Neuron (in vitro differentiated cells): ENCODE measurements around the gene HMCN2.
"Not testable (repeated sequence)": the region's sequence is repeated elsewhere in the genome, so short reads cannot be mapped to it uniquely, and the experiment has no call there.

Experiments
- H2AFZ ChIP-seq: one replicate; pipeline ENCODE4 v1.6.1; 2013; ENCODE audit warnings: low read depth, mild to moderate bottlenecking, inconsistent platforms, low read length, moderate library complexity
- H3K27me3 ChIP-seq: one replicate; pipeline ENCODE4 v1.6.1; 2013; ENCODE audit warnings: low read length; ENCODE audit not compliant: insufficient read depth
- H3K36me3 ChIP-seq: one replicate; pipeline ENCODE4 v1.6.1; 2013; ENCODE audit warnings: low read length; ENCODE audit not compliant: insufficient read depth
- H3K4me1 ChIP-seq: one replicate; pipeline ENCODE4 v1.6.1; 2013; ENCODE audit warnings: low read length; ENCODE audit not compliant: insufficient read depth
- H3K4me3 ChIP-seq: 2 replicates; pipeline ENCODE4 v1.5.1; 2013; ENCODE audit warnings: mild to moderate bottlenecking, low read length, moderate library complexity
- H3K9me3 ChIP-seq: one replicate; pipeline ENCODE4 v1.6.1; 2013; ENCODE audit warnings: low read length

The HMCN2 gene

DNA sequence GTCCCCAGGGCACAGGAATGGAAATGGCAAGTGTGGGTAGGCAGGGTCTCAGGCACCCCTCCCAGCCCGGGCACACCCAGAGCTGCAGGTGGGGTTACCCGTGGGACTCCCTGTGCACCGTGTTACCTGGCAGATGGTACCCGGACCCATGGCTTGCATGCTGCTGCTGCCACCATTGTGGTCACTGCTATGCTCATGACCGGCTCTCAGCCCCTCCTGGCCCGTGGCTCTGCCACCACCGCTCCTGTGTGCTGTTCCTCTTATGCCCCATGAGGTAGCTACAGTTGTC, 21.7 kb upstream of the HMCN2 start:
- Histone ChIP-seq H2AFZ (no peak overlapping the region), H3K36me3 (no peaks in the 10 kb centered on the region), H3K4me3 (no peak overlapping the region), H3K27me3 (no peaks in the 10 kb centered on the region), H3K4me1 (peaks cover 20% of the 10 kb centered on the region), H3K9me3 (no peaks in the 10 kb centered on the region)

DNA sequence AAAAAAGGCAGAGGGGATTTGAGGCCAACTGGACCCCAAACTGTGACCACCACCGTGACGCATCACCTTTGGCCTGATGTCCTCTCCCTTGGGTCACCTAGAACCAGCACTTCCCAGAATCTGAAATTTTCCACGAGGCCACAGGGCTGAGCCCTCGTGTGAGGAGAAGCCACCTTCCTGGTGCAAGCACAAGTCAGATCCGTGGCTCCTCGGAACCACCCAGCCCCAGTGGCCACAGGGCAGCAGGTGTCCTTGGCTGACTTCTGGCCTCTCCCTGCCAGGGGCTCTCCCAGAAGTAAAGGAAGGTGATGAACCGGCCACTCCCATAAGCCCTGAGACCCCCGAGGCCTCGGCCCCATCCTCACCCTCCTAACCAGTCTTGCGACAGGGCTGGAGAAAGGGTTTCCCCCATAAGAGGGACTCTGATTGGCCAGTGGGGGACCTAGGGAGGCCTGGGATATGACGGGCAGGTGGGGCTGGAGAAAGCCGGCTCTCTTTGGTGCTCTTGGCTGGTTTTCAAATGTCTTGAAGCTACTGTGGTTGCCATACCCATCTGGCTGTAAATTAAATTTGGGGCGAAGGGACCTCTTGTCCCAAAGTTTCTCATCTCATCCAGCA, 20.9 kb upstream of the HMCN2 start:
- H3K27me3 ChIP-seq, result no peaks in the 10 kb centered on the region
- H3K4me3 ChIP-seq, result no peak overlapping the region
- peaks cover 15% of the 10 kb centered on the region for H3K4me1 ChIP-seq
- H2AFZ ChIP-seq, result no peak overlapping the region
- no peaks in the 10 kb centered on the region for H3K36me3 ChIP-seq
- no peaks in the 10 kb centered on the region for H3K9me3 ChIP-seq

DNA sequence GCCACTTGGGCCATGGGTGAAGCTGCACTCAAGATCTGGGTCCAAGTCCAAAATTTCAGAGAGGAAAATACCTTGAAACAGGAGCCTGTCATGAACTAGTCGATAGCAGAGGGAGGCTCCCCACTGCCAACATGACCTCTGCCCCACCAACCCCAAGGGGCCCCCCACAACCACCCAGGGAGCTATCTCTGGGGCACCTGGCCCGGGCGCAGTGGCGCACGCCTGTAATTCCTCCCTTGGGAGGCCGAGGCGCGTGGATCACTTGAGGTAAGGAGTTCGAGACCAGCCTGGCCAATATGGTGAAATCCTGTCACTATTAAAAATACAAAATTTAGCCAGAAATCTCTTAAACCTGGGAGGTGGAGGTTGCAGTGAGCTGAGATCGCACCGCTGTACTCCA, 20.1 kb upstream of the HMCN2 start:
- no peak overlapping the region for H3K4me3 ChIP-seq
- H3K4me1 ChIP-seq, result peaks cover 9% of the 10 kb centered on the region
- no peaks in the 10 kb centered on the region for H3K9me3 ChIP-seq
- H2AFZ ChIP-seq, result no peak overlapping the region
- H3K36me3 ChIP-seq, result no peaks in the 10 kb centered on the region
- peaks cover 2% of the 10 kb centered on the region for H3K27me3 ChIP-seq

DNA sequence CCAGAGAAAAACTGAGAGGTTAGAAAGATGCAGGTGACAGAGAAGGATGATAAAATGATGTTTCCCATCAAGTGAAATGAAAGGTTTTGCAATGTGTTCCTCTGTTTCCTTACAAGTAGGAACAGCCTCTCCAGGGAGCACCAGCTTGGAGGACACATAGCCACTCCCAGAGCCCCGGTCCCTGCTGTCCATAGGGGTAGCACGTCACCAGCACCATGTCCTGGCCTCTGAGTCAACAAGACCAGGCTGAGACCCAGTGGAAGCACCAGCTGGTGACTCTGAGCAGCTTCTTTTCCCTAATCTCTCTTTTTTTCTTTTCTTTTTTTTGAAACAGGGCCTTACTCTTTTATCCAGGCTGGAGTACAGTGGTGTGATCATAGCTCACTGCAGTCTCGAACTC, 19.4 kb upstream of the HMCN2 start:
- Histone ChIP-seq H3K27me3 (peaks cover 2% of the 10 kb centered on the region), H3K4me1 (peaks cover 5% of the 10 kb centered on the region), H2AFZ (no peak overlapping the region), H3K36me3 (no peaks in the 10 kb centered on the region), H3K9me3 (no peaks in the 10 kb centered on the region), H3K4me3 (no peak overlapping the region)

DNA sequence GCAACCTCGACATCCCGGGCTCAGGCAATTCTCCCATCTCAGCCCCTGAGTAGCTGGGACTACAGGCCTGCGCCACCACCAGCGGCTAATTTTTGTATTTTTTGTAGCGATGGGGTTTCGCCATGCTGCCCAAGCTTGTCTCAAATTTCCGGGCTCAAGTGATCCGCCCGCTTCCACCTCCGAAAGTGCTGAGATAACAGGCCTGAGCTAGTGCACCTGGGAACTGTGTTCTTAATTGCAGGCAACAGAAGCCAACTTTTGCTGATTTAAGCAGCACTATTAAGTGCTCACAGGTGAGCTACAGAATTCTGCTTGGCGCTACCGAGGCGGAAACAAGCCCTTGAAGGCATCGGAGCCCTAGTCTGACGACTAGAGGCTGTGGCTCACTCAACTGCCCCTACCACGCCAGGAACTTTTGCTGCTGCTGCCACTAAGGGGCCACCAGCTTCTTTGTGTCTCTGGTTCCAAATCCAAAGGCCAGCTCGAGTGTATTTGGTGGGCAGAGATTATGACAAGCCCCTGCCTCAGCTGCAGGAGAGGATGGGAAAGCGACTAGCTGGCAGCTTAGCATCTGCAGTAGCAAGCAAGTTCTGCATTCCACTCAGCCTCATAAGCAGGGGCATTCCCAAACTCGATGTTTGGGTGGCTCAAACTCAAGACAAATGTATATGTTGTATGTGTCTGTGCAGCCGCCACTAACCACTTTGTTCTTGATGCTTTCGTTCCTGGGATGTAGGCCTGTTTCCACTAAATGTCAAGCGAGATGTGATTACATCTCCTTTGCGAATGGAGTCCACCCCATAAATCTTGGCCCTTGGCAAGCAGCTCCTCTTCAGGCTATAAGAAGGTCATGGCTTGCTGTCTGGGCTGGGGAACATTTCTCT, 10.6 kb upstream of the HMCN2 start:
- Histone ChIP-seq H3K9me3 (no peaks in the 10 kb centered on the region), H3K27me3 (peaks cover under 1% of the 10 kb centered on the region), H2AFZ (no peak overlapping the region), H3K4me3 (no peak overlapping the region), H3K4me1 (no peaks in the 10 kb centered on the region), H3K36me3 (no peaks in the 10 kb centered on the region)

DNA sequence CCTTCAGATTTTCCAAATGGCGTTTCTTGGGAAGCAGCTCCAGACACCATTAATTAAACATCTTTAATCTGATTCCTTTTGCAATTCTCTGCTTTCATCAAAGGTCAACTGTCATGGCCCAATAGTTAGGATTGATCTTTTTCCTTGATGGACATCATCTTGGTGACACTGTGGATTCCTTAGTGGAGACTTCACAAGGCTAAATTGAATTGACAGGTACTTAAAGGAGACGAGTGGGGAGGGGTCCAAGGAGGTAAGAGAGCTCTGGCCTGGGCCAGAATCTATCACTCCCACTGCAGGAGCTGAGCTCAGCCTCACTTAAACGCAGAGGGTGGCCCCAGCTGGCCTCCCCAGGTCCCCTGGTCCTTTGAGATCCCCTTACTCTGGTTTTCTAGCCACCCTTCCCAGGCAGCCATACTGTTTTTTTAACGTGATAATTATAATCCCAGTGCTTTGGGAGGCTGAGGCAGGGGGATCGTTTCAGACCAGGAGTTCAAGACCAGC, 9.9 kb upstream of the HMCN2 start:
- no peaks in the 10 kb centered on the region for H3K4me1 ChIP-seq

DNA sequence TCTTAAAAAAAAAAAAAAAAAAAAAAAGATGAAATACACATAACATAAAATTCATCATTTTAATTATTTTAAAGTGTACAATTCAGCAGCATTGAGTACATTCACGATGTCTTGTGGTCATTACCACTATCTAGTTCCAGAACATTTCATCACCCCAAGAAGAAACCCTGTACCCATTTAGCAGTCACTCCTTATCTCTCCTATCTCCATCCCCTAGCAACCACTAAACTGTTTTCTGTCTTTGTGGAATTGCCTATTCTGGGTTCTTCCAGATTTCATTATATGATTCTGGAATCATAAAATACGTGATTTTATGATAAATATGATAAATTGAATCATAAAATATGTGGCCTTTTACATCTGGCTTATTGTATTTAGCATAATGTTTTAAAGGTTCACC, 8.9 kb upstream of the HMCN2 start:
- Histone ChIP-seq H3K4me1 (no peaks in the 10 kb centered on the region), H3K9me3 (no peaks in the 10 kb centered on the region), H3K27me3 (no peaks in the 10 kb centered on the region), H3K4me3 (no peak overlapping the region), H2AFZ (no peak overlapping the region), H3K36me3 (no peaks in the 10 kb centered on the region)

More for the DNA sequence above, 9.9 kb upstream of the HMCN2 start:
- Histone ChIP-seq H3K27me3 (no peaks in the 10 kb centered on the region), H3K36me3 (no peaks in the 10 kb centered on the region), H3K9me3 (no peaks in the 10 kb centered on the region), H3K4me3 (no peak overlapping the region), H2AFZ (no peak overlapping the region)

DNA sequence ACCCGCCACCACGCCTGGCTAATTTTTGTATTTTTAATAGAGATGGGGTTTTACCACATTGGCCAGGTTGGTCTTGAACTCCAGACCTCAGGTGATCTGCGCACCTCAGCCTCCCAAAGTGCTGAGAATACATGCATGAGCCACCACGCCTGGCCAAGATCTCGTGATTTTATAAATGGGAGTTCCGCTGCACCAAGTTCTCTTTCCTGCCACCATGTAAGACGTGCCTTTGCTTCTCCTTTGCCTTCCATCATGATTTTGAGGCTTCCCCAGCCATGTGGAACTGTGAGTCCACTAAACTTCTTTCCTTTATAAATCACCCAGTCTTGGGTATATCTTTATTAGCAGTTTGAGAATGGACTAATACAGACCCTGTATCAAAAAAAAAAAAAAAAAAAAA, 7.4 kb upstream of the HMCN2 start:
- H3K4me3 ChIP-seq, H3K4me1 ChIP-seq, H2AFZ ChIP-seq, H3K36me3 ChIP-seq, H3K9me3 ChIP-seq: not testable (repeated sequence)
- H3K27me3 ChIP-seq, result peaks cover 10% of the 10 kb centered on the region

DNA sequence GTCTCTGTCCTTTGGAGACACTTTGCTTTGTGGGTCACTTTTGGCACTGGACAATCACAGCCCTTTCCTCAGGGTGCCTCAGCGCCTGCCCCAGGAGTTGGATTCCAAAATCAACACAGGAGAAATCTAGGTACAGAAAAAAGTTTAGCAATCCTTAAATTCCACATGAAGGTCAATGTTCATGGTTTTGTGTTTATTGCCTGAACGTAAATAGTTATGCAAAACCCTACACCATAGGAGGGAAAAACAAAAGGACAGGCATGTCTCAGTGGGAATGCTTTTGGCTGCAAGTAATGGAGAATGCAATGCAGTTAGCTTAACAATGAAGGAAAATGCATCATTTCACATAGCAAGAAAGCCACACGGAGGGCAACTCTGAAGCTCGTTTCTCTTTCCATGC, 6.5 kb upstream of the HMCN2 start:
- Histone ChIP-seq H3K4me3 (no peak overlapping the region), H2AFZ (no peak overlapping the region), H3K27me3 (peaks cover 20% of the 10 kb centered on the region), H3K9me3 (no peaks in the 10 kb centered on the region), H3K36me3 (no peaks in the 10 kb centered on the region), H3K4me1 (no peaks in the 10 kb centered on the region)

DNA sequence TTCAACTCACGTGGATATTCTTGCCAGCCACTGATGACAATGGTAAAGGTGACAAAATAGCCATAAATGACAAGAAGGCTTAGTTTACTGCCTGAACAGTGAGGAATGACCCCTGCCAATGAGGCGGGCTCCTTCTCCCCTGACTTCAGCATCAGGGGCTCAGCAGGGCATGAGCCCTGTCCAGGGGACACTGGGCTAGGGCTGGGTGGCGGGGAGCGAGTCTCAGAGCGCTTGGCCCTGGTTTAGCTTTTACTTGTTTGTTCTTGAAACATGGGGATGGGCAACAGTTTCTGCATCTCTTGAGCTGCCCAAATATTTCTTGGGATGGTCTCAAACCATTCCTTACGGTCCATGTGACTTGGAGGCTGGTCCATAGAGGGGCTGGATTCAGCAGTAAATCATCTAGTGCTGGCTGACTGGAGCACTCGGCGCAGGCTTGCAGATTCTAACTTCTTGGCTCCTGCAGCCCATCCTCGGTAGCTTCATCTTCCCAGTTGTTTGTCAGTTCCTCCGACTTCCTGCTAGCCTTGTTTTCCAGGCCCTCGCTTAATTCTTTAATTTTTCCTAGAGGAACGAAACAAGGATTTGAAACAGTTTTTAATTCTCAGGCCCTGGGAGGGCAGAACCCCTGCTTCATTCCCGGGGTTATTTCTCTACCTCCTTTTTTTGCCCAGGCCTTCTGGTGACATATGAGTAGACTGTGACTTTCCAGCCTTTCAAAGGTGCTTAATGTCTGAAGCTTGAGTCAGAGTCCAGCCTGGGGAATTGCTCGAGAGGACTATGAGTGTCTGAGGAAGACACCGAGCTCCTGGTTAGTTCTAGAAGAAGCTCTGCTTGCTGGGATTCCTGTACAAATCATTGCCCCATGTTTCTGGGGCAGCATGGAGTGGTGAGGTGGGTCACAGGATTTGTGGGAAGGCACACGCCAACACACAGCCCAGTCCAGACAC, 4.5 kb upstream of the HMCN2 start:
- H3K9me3 ChIP-seq, result no peaks in the 10 kb centered on the region
- no peaks in the 10 kb centered on the region for H3K4me1 ChIP-seq
- no peaks in the 10 kb centered on the region for H3K36me3 ChIP-seq
- no peak overlapping the region for H3K4me3 ChIP-seq
- H2AFZ ChIP-seq, result no peak overlapping the region
- H3K27me3 ChIP-seq, result peaks cover 40% of the 10 kb centered on the region

DNA sequence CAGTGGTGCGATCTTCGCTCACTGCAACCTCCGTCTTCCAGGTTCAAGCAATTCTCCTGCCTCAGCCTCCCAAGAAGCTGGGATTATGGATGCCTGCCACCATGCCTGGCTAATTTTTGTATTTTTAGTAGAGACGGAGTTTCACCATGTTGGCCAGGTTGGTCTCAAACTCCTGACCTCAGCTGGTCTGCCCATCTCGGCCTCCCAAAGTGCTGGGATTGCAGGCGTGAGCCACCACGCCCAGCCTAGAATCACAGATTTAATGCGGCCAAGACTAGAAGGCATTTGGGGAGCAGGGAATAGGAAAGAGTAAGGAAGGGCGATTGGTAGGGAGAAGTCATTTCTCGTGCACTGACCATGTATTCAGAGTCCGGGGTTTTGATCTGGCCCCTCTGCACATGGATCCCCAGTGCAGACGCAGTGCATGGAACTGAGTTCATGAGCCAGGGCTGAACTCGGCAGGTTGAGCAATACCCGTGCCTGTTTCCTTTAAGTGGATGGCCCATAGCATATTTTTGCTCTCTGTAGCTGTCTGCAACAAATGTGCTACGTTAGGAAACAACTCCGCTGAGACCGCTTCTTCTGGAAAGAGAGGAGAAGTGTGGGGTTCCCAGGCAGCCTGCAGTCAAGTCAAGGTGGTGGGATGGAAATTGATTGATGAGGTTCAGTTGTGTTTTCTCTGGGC, 3.4 kb upstream of the HMCN2 start:
- Histone ChIP-seq H2AFZ (no peak overlapping the region), H3K4me3 (no peak overlapping the region), H3K9me3 (no peaks in the 10 kb centered on the region), H3K27me3 (peaks cover 51% of the 10 kb centered on the region), H3K4me1 (no peaks in the 10 kb centered on the region), H3K36me3 (no peaks in the 10 kb centered on the region)

DNA sequence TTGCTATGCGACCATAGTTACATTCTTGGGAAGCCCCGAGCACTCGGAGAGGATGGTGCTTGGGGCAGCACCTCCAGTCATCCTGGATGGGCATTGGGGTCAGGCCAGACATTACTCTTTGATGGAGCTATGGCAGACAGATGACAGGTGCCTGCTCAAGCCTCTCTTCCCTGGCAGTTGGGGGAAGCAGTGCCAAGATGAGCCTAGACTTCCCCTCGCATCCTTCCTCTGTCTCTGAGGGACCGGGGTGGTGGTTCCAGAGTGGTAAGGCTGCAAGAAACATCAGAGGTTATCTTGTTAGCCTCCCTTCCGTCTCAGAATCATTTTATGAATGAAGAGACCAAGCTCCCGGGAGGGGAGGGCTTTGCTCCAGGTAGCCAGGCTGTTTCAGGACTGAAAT, 2.8 kb upstream of the HMCN2 start:
- Histone ChIP-seq H3K36me3 (no peaks in the 10 kb centered on the region), H3K27me3 (peaks cover 57% of the 10 kb centered on the region), H3K4me3 (no peak overlapping the region), H3K9me3 (no peaks in the 10 kb centered on the region), H2AFZ (no peak overlapping the region), H3K4me1 (no peaks in the 10 kb centered on the region)
